ENCODE measurements around the gene TEAD4.

DNA sequence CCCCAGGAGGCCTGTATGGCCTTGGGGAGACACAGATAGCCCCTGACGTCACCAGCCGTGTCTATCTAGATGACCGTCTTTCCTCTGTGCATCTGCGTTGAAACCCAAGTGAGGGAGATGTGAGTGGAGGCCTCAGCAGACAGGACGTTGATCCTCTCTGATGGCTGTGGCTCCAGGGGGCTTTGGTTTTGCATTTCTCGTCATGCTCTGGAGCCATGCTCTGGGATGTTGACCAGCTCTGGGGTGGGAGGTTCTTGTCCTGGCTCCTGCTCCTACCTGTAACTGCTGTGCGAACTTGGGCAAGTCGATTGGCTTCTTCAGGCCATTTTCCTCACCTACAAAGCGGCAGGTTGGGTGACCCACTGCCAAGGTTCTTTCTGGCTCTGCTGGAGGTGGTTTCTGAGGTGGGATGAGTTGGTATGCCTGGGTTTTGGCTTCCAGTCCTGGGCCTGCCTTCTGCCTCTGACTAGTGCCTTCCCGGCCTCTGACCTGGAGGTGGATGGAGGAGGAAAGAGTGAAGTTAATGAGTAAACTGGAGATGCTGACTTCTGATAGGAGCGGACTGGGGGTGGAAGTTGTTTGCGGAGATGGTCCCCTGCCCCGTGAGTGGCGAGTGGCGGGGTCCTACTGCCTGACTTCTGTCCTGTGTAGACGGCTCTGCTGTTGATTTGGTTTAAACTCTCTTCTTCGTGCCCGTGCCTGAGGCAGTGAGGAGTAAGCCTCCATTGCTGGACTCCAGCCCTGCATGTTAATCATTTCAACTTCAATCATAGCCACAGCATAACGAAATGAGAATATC, 126.3 kb downstream of the TEAD4 start:
- no peak for TF ChIP-seq CTCF (IDR thresholded peaks at IDR 0.05)
- no peak for TF ChIP-seq USF1 (CRISPR knock-in tag; IDR thresholded peaks at IDR 0.05)
- no peak for TF ChIP-seq AR (CRISPR knock-in tag; IDR thresholded peaks at IDR 0.05)
- no peak for TF ChIP-seq ZNF423 (CRISPR knock-in tag; IDR thresholded peaks at IDR 0.05)
- no peak for TF ChIP-seq ARID4B (CRISPR knock-in tag; IDR thresholded peaks at IDR 0.05; ENCODE audit: borderline replicate concordance)
- TF ChIP-seq ZNF138 (CRISPR knock-in tag; conservative IDR thresholded peaks at IDR 0.05) = no peak
- no peak for TF ChIP-seq TEAD4 (CRISPR knock-in tag; IDR thresholded peaks at IDR 0.05)
- no peak for TF ChIP-seq ZNF416 (CRISPR knock-in tag; IDR thresholded peaks at IDR 0.05)
- no peak for TF ChIP-seq RELA (CRISPR knock-in tag; IDR thresholded peaks at IDR 0.05; ENCODE audit: borderline replicate concordance)
- no peak for TF ChIP-seq FOXP1 (CRISPR knock-in tag; IDR thresholded peaks at IDR 0.05; ENCODE audit: borderline replicate concordance)
- TF ChIP-seq, protein P1, sequence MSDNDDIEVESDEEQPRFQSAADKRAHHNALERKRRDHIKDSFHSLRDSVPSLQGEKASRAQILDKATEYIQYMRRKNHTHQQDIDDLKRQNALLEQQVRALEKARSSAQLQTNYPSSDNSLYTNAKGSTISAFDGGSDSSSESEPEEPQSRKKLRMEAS (CRISPR knock-in tag; IDR thresholded peaks at IDR 0.05) = no peak
- no peak for TF ChIP-seq ESRRA (CRISPR knock-in tag; IDR thresholded peaks at IDR 0.05; ENCODE audit: borderline replicate concordance)
- no peak for TF ChIP-seq ZNF512 (CRISPR knock-in tag; IDR thresholded peaks at IDR 0.05; ENCODE audit: borderline replicate concordance)
- TF ChIP-seq ZNF121 (CRISPR knock-in tag; IDR thresholded peaks at IDR 0.05) = no peak

Data from WTC11 (cell line).